ENCODE results near the gene LRP5.

DNA sequence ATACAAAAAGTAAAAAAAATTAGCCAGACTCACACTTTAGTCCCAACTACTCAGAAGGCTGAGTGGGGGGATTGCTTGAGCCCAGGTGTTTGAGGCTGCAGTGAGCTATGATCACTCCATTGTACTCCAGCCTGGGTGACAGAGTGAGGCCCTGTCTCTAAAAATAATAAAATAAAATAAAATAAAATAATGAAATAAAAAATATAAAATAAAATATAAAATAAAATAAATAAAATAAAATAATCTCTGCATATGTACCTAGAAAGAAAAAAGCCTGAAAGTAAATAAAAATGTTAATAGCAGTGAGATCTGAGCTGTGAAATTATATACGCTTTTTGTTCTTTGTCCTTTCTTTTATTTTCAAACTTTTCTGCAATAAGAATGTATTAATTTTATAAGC, 17.1 kb upstream of the LRP5 start:
- TF ChIP-seq, protein P1, sequence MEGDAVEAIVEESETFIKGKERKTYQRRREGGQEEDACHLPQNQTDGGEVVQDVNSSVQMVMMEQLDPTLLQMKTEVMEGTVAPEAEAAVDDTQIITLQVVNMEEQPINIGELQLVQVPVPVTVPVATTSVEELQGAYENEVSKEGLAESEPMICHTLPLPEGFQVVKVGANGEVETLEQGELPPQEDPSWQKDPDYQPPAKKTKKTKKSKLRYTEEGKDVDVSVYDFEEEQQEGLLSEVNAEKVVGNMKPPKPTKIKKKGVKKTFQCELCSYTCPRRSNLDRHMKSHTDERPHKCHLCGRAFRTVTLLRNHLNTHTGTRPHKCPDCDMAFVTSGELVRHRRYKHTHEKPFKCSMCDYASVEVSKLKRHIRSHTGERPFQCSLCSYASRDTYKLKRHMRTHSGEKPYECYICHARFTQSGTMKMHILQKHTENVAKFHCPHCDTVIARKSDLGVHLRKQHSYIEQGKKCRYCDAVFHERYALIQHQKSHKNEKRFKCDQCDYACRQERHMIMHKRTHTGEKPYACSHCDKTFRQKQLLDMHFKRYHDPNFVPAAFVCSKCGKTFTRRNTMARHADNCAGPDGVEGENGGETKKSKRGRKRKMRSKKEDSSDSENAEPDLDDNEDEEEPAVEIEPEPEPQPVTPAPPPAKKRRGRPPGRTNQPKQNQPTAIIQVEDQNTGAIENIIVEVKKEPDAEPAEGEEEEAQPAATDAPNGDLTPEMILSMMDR (IDR thresholded peaks at IDR 0.05) = no peak
- TF ChIP-seq POLR2A (IDR thresholded peaks at IDR 0.05) = no peak

Measured in adrenal gland (tissue), 5 donors.